Prostate gland (tissue), 2 donors: ENCODE measurements around the gene CST11.

Experiments
- POLR2A ChIP-seq: fragments of 450-650 bp; IDR thresholded peaks from one replicate; pipeline ENCODE4 v1.6.1; 2016; ENCODE audit warnings: antibody characterized with exemption, mild to moderate bottlenecking
- POLR2AphosphoS5 ChIP-seq: sonication (generic); formaldehyde crosslinking; IDR thresholded peaks from one replicate; pipeline ENCODE4 v1.6.1; 2017; ENCODE audit warnings: antibody characterized with exemption
- TF ChIP-seq, protein P1 (sequence below), 4 experiments: fragments of 200-600 bp in 2 of 4; fragments of 450-650 bp in 2 of 4; sonication (generic) in 2 of 4; IDR thresholded peaks; 1 replicate in 3 of 4; 2 replicates in 1 of 4; pipeline ENCODE4 v1.5.1; 2016 to 2019; ENCODE audit warnings: antibody characterized with exemption in 4 of 4, mild to moderate bottlenecking in 2 of 4, moderate library complexity in 2 of 4

DNA sequence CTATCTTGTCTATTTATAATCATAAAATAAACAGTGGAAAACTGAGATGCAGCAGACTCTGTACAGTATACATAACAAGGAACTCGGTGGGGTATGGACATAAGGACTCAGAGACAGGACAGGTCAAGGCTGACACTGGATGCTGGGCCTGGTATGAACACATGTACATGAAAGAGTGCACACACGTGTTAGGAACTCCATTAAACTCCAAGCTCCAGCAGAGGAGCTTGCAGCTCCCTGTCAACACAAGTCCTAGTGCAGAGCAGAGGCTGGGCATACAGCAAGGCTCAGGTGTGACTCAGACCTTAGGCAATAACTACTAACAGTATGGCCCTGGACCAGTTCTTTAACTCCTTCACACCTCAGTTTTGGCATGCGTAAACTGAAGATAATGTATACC lies 48.5 kb downstream of the CST11 start:
- TF ChIP-seq, protein P1, sequence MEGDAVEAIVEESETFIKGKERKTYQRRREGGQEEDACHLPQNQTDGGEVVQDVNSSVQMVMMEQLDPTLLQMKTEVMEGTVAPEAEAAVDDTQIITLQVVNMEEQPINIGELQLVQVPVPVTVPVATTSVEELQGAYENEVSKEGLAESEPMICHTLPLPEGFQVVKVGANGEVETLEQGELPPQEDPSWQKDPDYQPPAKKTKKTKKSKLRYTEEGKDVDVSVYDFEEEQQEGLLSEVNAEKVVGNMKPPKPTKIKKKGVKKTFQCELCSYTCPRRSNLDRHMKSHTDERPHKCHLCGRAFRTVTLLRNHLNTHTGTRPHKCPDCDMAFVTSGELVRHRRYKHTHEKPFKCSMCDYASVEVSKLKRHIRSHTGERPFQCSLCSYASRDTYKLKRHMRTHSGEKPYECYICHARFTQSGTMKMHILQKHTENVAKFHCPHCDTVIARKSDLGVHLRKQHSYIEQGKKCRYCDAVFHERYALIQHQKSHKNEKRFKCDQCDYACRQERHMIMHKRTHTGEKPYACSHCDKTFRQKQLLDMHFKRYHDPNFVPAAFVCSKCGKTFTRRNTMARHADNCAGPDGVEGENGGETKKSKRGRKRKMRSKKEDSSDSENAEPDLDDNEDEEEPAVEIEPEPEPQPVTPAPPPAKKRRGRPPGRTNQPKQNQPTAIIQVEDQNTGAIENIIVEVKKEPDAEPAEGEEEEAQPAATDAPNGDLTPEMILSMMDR (IDR thresholded peaks at IDR 0.05): no peak
- TF ChIP-seq POLR2A (no peak), POLR2AphosphoS5 (no peak)
